Mesendoderm (in vitro differentiated cells): ENCODE measurements around the gene FES. TPM values are rescaled to one million over a fixed set of nuclear protein-coding genes. Genes with fewer than 3 reads are reported as not detected.

Experiments used
- DNase-seq: peaks from one replicate; pipeline ENCODE4 v3.0.0; 2013
- H2AK5ac ChIP-seq: 2 replicates; pipeline ENCODE4 v1.6.1; 2013; ENCODE audit warnings: low read length, inconsistent platforms
- H2BK120ac ChIP-seq: 2 replicates; pipeline ENCODE4 v1.6.1; 2013; ENCODE audit warnings: low read depth, mild to moderate bottlenecking, low read length, moderate library complexity, mixed read lengths
- H2BK15ac ChIP-seq: replicated peaks from 2 replicates; pipeline ENCODE4 v1.6.1; 2013; ENCODE audit warnings: low read depth, mild to moderate bottlenecking, moderate library complexity
- H2BK5ac ChIP-seq: 2 replicates; pipeline ENCODE4 v1.6.1; 2013; ENCODE audit warnings: low read length, inconsistent platforms
- H3K18ac ChIP-seq: 2 replicates; pipeline ENCODE4 v1.6.1; 2013; ENCODE audit warnings: mild to moderate bottlenecking, low read length, mixed read lengths
- H3K23ac ChIP-seq: one replicate; pipeline ENCODE4 v1.6.1; 2013; ENCODE audit warnings: low read length
- H3K27ac ChIP-seq: 2 replicates; pipeline ENCODE4 v1.5.1; 2013; ENCODE audit warnings: low read depth, mild to moderate bottlenecking, inconsistent platforms, low read length, moderate library complexity
- H3K27me3 ChIP-seq: 2 replicates; pipeline ENCODE4 v1.6.1; 2013; ENCODE audit warnings: low read length, control low read depth, mild to moderate bottlenecking, inconsistent platforms; ENCODE audit not compliant: insufficient read depth, poor library complexity
- H3K36me3 ChIP-seq: 2 replicates; pipeline ENCODE4 v1.6.1; 2013; ENCODE audit warnings: low read length, inconsistent platforms; ENCODE audit not compliant: control insufficient read depth, insufficient read depth
- H3K4ac ChIP-seq: one replicate; pipeline ENCODE4 v1.6.1; 2013; ENCODE audit warnings: low read depth, mild to moderate bottlenecking, low read length, moderate library complexity
- H3K4me1 ChIP-seq: 2 replicates; pipeline ENCODE4 v1.6.1; 2013; ENCODE audit warnings: low read depth, low read length, inconsistent platforms; ENCODE audit not compliant: control insufficient read depth
- H3K4me2 ChIP-seq: 2 replicates; pipeline ENCODE4 v1.6.1; 2013; ENCODE audit warnings: low read length
- H3K4me3 ChIP-seq: 2 replicates; pipeline ENCODE4 v1.5.1; 2013; ENCODE audit warnings: mild to moderate bottlenecking, low read length
- H3K56ac ChIP-seq: one replicate; pipeline ENCODE4 v1.6.1; 2013; ENCODE audit warnings: low read length
- H3K79me1 ChIP-seq: 2 replicates; pipeline ENCODE4 v1.6.1; 2013; ENCODE audit warnings: low read length, inconsistent platforms
- H3K79me2 ChIP-seq: 2 replicates; pipeline ENCODE4 v1.6.1; 2013; ENCODE audit warnings: mild to moderate bottlenecking, low read length; ENCODE audit not compliant: control insufficient read depth, insufficient read depth
- H3K9ac ChIP-seq: 2 replicates; pipeline ENCODE4 v1.6.1; 2013; ENCODE audit warnings: low read length, inconsistent platforms
- H4K5ac ChIP-seq: one replicate; pipeline ENCODE4 v1.6.1; 2013; ENCODE audit warnings: low read length
- H4K8ac ChIP-seq: one replicate; pipeline ENCODE4 v1.6.1; 2013; ENCODE audit warnings: low read depth, mild to moderate bottlenecking, control low read depth, low read length, moderate library complexity
- WGBS: extraction: QIAGEN DNeasy Blood & Tissue Kit; methylation state at CpG from one replicate; pipeline ENCODE4 v1.1.7; 2013; ENCODE audit warnings: low lambda C conversion rate, missing lambda C conversion rate; ENCODE audit not compliant: insufficient coverage; ENCODE audit errors: extremely low coverage; 5-methylcytosine and 5-hydroxymethylcytosine counted together
- polyA plus RNA-seq, 2 experiments: library from polyadenylated mRNA; stranded (reverse); fragments of 200-250 nt; gene quantifications; one replicate each; pipeline ENCODE4 v1.2.3, GENCODE V29; 2013

Gene FES
- 4.1 TPM for polyA plus RNA-seq (2013, experiment 1 of 2)
- 4.3 TPM for polyA plus RNA-seq (2013, experiment 2 of 2)

DNA sequence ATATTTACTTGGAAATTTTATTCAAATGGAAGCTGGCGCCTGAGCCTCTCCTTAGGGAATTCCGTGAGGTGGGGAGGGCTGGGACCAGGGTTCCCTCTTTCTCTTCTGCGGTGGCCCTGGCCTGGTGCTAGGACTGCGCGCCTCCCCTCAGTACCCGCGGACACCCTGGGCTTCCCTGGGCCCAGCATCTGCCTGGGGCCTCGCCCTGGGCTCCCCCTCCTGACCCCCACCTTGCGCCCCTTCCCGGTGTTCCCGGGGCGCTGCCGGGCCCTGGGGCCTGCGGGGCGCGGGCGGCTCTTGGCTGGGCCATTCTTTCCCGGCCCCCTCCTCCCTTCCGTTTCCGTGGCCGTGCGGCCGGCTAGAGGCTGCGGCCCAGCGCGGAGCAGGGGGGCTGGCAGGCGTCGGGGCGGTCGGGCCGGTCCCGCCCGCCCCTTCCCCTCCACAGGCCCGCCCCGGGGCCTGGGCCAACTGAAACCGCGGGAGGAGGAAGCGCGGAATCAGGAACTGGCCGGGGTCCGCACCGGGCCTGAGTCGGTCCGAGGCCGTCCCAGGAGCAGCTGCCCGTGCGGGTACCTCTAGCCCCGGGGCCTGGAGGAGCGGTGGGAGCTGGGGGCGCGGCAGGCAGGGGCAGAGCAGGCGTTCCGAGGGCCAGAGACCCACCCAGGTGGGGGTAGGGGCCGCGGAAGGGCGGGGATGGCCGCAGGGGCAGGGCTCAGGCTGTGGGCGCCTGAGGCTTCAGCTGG, at the start of gene FES:
TSS of gene FES (plus strand) at position 529 of the 743 bp plus-strand sequence. CDS start 542 bp downstream, outside the sequence.
- Histone ChIP-seq H3K56ac (peak within 1 kb of the TSS; percentile 90), H3K27me3 (no peaks in the 10 kb centered on the region), H3K27ac (peak within 1 kb of the TSS; percentile 84), H3K79me2 (no peaks in the 10 kb centered on the region), H3K23ac (peak within 1 kb of the TSS; percentile 50), H3K4ac (peak within 1 kb of the TSS; percentile 58), H3K4me2 (peak within 1 kb of the TSS; percentile 36), H2BK5ac (peak within 1 kb of the TSS; percentile 73), H4K5ac (peak within 1 kb of the TSS; percentile 60), H3K79me1 (no peaks in the 10 kb centered on the region), H2BK15ac (no peak within 1 kb of the TSS), H2BK120ac (no peak within 1 kb of the TSS), H2AK5ac (peak within 1 kb of the TSS; percentile 36), H3K36me3 (peaks cover 8% of the 10 kb centered on the region), H4K8ac (peak within 1 kb of the TSS; percentile 97), H3K4me3 (no peak within 1 kb of the TSS), H3K9ac (peak within 1 kb of the TSS; percentile 75), H3K18ac (peak within 1 kb of the TSS; percentile 85), H3K4me1 (peaks cover 5% of the 10 kb centered on the region)
- WGBS = no CpG with 5 or more reads among the region's 58 CpGs
- DNase-seq = peak; percentile 76

DNA sequence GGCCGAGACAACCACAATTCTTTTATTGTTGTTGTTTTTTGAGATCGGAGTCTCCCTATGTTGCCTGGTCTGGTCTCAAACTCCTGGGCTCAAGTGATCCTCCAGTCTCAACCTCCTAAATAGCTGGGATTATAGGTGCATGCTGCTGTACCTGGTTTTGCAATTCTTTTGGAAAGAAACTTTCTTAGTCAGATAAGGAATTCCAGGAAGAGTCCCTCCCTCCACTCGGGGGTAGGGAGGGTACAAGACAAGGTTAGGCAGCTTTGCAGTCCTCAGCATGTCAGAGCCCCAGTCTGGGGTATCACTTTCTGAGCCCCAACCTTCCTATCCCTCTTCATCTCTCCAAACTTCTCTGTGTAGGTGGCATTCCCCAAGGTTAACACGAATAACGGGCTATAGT, 49.7 kb upstream of the FES start:
- Histone ChIP-seq H3K4me1 (no peaks in the 10 kb centered on the region), H2BK5ac (no peak overlapping the region), H2BK15ac (no peak overlapping the region), H3K4ac (no peak overlapping the region), H3K23ac (no peak overlapping the region), H3K4me3 (no peak overlapping the region), H3K27me3 (no peaks in the 10 kb centered on the region), H2BK120ac (no peak overlapping the region), H3K79me2 (no peaks in the 10 kb centered on the region), H4K8ac (no peak overlapping the region), H3K18ac (no peak overlapping the region), H2AK5ac (no peak overlapping the region), H3K27ac (no peak overlapping the region), H4K5ac (no peak overlapping the region), H3K36me3 (no peaks in the 10 kb centered on the region), H3K56ac (no peak overlapping the region), H3K4me2 (no peak overlapping the region), H3K9ac (no peak overlapping the region), H3K79me1 (no peaks in the 10 kb centered on the region)
- WGBS = no CpG with 5 or more reads among the region's 5 CpGs
- no peak for DNase-seq

DNA sequence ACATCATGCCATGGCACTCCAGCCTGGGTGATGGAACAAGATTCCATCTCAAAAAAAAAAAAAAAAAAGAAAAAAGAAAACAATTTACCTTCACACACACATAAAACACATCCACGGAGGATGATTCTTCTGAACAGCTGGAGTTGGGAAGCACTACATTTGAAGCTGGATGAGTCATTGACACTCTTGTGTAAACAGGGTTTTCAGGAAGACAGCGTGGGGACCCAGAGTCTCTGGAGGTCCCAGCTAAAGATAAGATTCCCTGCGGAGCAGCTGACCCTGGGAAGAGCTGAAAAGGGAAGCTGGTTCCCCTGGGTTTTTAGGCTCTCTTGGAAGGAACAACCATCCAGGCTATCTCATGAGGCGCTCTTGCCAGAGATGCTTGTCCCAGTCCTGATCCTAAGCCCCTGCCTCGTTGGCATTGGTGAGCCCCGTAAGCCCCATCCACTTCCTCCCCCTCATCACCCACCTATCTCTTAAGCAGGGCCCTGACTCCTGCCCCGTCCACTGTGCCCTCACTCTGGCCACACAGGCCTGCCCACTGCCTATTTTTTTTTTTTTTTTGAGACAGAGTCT, 47.9 kb upstream of the FES start:
- H3K18ac ChIP-seq = no peak overlapping the region
- no peaks in the 10 kb centered on the region for H3K36me3 ChIP-seq
- no peak overlapping the region for H3K27ac ChIP-seq
- no peaks in the 10 kb centered on the region for H3K27me3 ChIP-seq
- peaks cover 3% of the 10 kb centered on the region for H3K4me1 ChIP-seq
- no peak overlapping the region for H2BK15ac ChIP-seq
- H3K79me2 ChIP-seq = no peaks in the 10 kb centered on the region
- no peak overlapping the region for H3K23ac ChIP-seq
- H3K4ac ChIP-seq = no peak overlapping the region
- H2AK5ac ChIP-seq = no peak overlapping the region
- no peak overlapping the region for H3K4me2 ChIP-seq
- no peaks in the 10 kb centered on the region for H3K79me1 ChIP-seq
- no peak overlapping the region for H2BK120ac ChIP-seq
- WGBS = no CpG with 5 or more reads among the region's 7 CpGs
- H4K8ac ChIP-seq = no peak overlapping the region
- no peak overlapping the region for H3K4me3 ChIP-seq
- peak; percentile 65 for DNase-seq
- H4K5ac ChIP-seq = no peak overlapping the region
- no peak overlapping the region for H2BK5ac ChIP-seq
- peak overlapping the region; percentile 67 for H3K56ac ChIP-seq
- H3K9ac ChIP-seq = no peak overlapping the region

DNA sequence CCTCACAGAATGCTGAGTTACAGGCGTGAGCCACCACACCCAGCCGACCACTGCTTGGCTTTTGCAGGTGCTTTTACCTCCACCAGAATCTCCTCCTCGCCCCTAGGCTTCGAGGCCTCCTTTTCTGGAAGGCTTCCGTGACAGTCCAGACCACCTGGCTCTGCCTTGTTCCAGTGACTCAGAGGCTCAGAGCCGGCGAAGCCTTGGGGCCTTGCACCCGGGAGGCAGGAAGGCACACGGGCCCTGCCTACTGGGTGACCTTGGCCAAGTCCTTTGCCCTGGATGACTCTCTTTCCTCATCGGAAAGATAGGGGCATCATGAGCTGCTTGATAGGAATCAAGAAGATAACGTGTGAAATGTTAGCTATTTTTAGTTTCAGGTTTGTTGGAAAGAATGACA, 47.2 kb upstream of the FES start:
- Histone ChIP-seq H3K4ac (no peak overlapping the region), H2AK5ac (no peak overlapping the region)

DNA sequence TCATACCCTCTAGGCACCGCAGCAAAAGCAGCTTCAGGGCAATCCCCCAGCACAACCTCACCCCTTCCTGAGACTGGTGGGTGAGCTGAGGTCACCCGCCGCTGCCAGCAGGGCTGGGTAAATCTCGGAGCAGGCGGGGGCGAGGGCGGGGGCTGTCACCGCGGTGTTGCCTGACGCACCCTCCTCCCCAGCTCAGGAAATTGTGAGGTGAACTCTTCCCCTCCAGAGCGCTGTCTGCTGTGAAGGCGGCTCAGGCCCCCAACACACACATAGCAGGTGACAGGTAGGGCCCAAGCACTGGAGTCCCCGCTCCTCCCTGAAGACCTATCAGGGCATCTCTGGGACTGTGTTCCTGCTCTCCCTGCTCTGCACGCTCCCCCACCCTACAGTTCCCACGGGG, 46.2 kb upstream of the FES start:
- H4K5ac ChIP-seq = no peak overlapping the region
- no peak overlapping the region for H2BK5ac ChIP-seq
- no peaks in the 10 kb centered on the region for H3K79me1 ChIP-seq
- no peak overlapping the region for H3K18ac ChIP-seq
- H3K4me1 ChIP-seq = peaks cover 3% of the 10 kb centered on the region
- whole genome bisulfite sequencing = no CpG with 5 or more reads among the region's 15 CpGs
- no peak overlapping the region for H3K4me2 ChIP-seq
- H3K23ac ChIP-seq = no peak overlapping the region
- no peak overlapping the region for H3K4ac ChIP-seq
- no peak overlapping the region for H4K8ac ChIP-seq
- no peaks in the 10 kb centered on the region for H3K27me3 ChIP-seq
- H3K79me2 ChIP-seq = no peaks in the 10 kb centered on the region
- no peak overlapping the region for H2BK15ac ChIP-seq
- no peak overlapping the region for H2AK5ac ChIP-seq
- H3K36me3 ChIP-seq = no peaks in the 10 kb centered on the region
- H2BK120ac ChIP-seq = no peak overlapping the region
- H3K27ac ChIP-seq = no peak overlapping the region
- peak overlapping the region; percentile 42 for H3K56ac ChIP-seq
- no peak overlapping the region for H3K9ac ChIP-seq
- H3K4me3 ChIP-seq = no peak overlapping the region
- no peak for DNase-seq

More for the DNA sequence above, 47.2 kb upstream of the FES start:
- H2BK5ac ChIP-seq = no peak overlapping the region
- H2BK120ac ChIP-seq = no peak overlapping the region
- H3K9ac ChIP-seq = no peak overlapping the region
- WGBS = no CpG with 5 or more reads among the region's 11 CpGs
- H4K8ac ChIP-seq = no peak overlapping the region
- no peak overlapping the region for H4K5ac ChIP-seq
- no peaks in the 10 kb centered on the region for H3K79me1 ChIP-seq
- no peak overlapping the region for H3K4me3 ChIP-seq
- H3K4me1 ChIP-seq = peaks cover 3% of the 10 kb centered on the region
- H3K27ac ChIP-seq = no peak overlapping the region
- DNase-seq = no peak
- no peaks in the 10 kb centered on the region for H3K79me2 ChIP-seq
- no peak overlapping the region for H3K56ac ChIP-seq
- H3K36me3 ChIP-seq = no peaks in the 10 kb centered on the region
- no peak overlapping the region for H3K4me2 ChIP-seq
- H3K18ac ChIP-seq = no peak overlapping the region
- H3K23ac ChIP-seq = no peak overlapping the region
- H2BK15ac ChIP-seq = no peak overlapping the region
- no peaks in the 10 kb centered on the region for H3K27me3 ChIP-seq
